Measurements from ENCODE around the gene CCDC106. TPM values are rescaled to one million over a fixed set of nuclear protein-coding genes. Genes with fewer than 3 reads are reported as not detected.

Gene CCDC106
- total RNA-seq, 2 experiments from 2014 or later = 1.7 to 1.8 TPM

DNA sequence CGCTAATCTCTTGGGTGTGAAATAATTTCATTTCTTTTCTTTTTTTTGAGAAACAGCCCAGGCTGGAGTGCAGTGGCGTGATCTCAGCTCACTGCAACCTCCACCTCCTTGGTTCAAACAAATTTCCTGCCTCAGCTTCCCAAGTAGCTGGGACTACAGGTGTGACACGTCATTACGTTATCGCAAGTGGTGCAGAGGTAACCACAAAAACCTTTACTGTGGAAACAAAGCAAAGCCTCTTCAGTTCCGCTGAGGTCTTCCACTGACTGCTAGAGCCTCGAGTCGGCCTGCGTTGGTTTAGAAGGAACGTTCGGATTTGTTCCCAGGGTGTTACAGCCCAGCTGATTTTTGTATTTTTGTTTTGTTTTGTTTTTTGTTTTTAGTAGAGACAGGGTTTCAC is 21.7 kb upstream of the CCDC106 start:
- ChIA-PET POLR2A (interaction anchor here (0.7 to 4.8 kb wide), 14 partner anchors 7 to 509 kb away, joined by 3 to 50 read pairs (median 8); partner anchors contain the start of genes FIZ1, PPP1R12C, U2AF2 and ZNF524), CTCF (interaction anchor here (1.0 to 5.4 kb wide), 6 partner anchors 13 to 122 kb away, joined by 3 to 60 read pairs (median 12); partner anchors contain the start of genes FIZ1 and ZNF865)
- Histone ChIP-seq H3K4me3 (ENCODE audit: low read length) (peak overlapping the region; percentile 17), H3K4me1 (ENCODE audit: insufficient read depth, low read length) (peaks cover 45% of the 10 kb centered on the region), H3K27ac (ENCODE audit: low read depth in 1 of 2, low read length in 2 of 2) (peak overlapping the region; percentile 63 to 64), H3K27me3 (ENCODE audit: control insufficient read depth in 1 of 2, insufficient read depth in 2 of 2, low read length in 2 of 2) (no peaks in the 10 kb centered on the region), H3K36me3 (ENCODE audit: insufficient read depth, low read length) (peaks cover 5% of the 10 kb centered on the region), H3K9me3 (ENCODE audit: control insufficient read depth in 1 of 2, insufficient read depth in 1 of 2, low read length in 2 of 2) (no peaks in the 10 kb centered on the region)
- H3K27me3 Mint-ChIP-seq = no peaks in the 10 kb centered on the region
- H3K4me1 Mint-ChIP-seq (ENCODE audit: low read depth) = peaks cover 39% of the 10 kb centered on the region
- H3K4me3 Mint-ChIP-seq = peak overlapping the region; percentile 90
- TF ChIP-seq, protein P1, sequence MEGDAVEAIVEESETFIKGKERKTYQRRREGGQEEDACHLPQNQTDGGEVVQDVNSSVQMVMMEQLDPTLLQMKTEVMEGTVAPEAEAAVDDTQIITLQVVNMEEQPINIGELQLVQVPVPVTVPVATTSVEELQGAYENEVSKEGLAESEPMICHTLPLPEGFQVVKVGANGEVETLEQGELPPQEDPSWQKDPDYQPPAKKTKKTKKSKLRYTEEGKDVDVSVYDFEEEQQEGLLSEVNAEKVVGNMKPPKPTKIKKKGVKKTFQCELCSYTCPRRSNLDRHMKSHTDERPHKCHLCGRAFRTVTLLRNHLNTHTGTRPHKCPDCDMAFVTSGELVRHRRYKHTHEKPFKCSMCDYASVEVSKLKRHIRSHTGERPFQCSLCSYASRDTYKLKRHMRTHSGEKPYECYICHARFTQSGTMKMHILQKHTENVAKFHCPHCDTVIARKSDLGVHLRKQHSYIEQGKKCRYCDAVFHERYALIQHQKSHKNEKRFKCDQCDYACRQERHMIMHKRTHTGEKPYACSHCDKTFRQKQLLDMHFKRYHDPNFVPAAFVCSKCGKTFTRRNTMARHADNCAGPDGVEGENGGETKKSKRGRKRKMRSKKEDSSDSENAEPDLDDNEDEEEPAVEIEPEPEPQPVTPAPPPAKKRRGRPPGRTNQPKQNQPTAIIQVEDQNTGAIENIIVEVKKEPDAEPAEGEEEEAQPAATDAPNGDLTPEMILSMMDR (IDR thresholded peaks at IDR 0.05) = no peak
- peaks cover 17% of the 10 kb centered on the region for H3K36me3 Mint-ChIP-seq (ENCODE audit: low read depth)
- H3K9me3 Mint-ChIP-seq = no peaks in the 10 kb centered on the region
- peak in 11 of 14 experiments; percentile 36 to 93 (median 47) for DNase-seq
- intact Hi-C loops (cut with DNase I, micrococcal nuclease) = no loop called here
- H3K27ac Mint-ChIP-seq = peak overlapping the region; percentile 92
- ATAC-seq (ENCODE audit: poor library complexity) = peak; percentile 59

DNA sequence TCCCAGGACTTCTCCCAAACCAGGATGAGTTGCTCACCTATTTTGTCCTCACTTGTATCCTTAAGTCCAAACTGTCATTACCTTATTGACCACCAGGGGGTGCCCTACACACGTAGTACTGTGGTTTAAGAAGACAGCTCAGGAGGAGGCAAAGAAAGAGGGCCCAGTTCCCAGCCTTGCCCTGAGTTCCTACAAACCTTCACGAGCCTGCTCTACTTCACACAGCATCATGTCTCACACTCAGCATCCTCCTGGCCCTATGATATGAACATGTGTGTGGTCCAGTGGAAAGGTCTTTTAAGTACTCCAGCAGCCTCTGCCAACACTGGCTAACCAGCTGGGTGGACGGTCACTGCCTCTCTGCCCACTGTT is 15.6 kb upstream of the CCDC106 start:
- Mint-ChIP-seq H3K36me3 (ENCODE audit: low read depth) (peaks cover 25% of the 10 kb centered on the region), H3K9me3 (no peaks in the 10 kb centered on the region), H3K4me1 (ENCODE audit: low read depth) (peaks cover 45% of the 10 kb centered on the region), H3K27me3 (no peaks in the 10 kb centered on the region), H3K4me3 (peak overlapping the region; percentile 83), H3K27ac (peak overlapping the region; percentile 55)
- CTCF ChIA-PET = interaction anchor here (0.6 to 4.0 kb wide), 17 partner anchors 9 to 177 kb away, joined by 3 to 48 read pairs (median 9); partner anchors contain the start of genes CCDC106, FIZ1, ZNF524 and ZNF579
- Histone ChIP-seq H3K9me3 (ENCODE audit: control insufficient read depth in 1 of 2, insufficient read depth in 1 of 2, low read length in 2 of 2) (no peaks in the 10 kb centered on the region), H3K4me1 (ENCODE audit: insufficient read depth, low read length) (peaks cover 49% of the 10 kb centered on the region), H3K27ac (ENCODE audit: low read depth in 1 of 2, low read length in 2 of 2) (no peak overlapping the region), H3K36me3 (ENCODE audit: insufficient read depth, low read length) (no peaks in the 10 kb centered on the region), H3K27me3 (ENCODE audit: control insufficient read depth in 1 of 2, insufficient read depth in 2 of 2, low read length in 2 of 2) (no peaks in the 10 kb centered on the region), H3K4me3 (ENCODE audit: low read length) (no peak overlapping the region)
- POLR2A ChIA-PET = interaction anchor here (1.0 to 3.6 kb wide), 14 partner anchors 7 to 379 kb away, joined by 3 to 46 read pairs (median 6); partner anchors contain the start of genes CCDC106, FIZ1, U2AF2 and ZNF524
- TF ChIP-seq, protein P1 (IDR thresholded peaks at IDR 0.05) = peak; percentile 65
- DNase-seq (peak; percentile 62 to 95 (median 87)), ATAC-seq (ENCODE audit: poor library complexity) (peak; percentile 43)
- intact Hi-C loops (cut with DNase I, micrococcal nuclease) = loop anchor here (1.0 to 10.0 kb wide), 7 partner anchors 8 to 490 kb away; partner anchors contain the start of genes PPP6R1 (in 2 of the 2) and UBE2S (in 1 of the 2)

DNA sequence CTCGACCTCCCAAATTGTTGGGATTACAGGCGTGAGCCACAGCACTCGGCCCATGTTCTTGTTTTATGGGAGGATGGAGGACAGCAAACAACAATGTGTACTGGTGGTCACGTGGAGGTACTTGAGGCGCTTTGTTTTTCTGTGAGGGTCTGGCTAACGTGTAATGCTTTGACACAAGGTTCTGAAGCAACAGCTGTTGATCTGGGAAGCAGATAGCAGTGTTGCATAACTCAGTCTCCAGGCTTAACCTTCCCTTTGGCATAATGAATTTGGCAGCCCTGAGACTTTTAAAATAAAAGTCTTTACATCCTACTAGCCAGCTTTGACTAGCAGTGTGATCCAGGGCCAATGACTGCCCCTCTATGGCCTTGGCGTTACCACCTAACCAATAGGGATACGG is 14.2 kb upstream of the CCDC106 start:
- H3K9me3 Mint-ChIP-seq = no peaks in the 10 kb centered on the region
- Histone ChIP-seq H3K4me1 (ENCODE audit: insufficient read depth, low read length) (peaks cover 59% of the 10 kb centered on the region), H3K9me3 (ENCODE audit: control insufficient read depth in 1 of 2, insufficient read depth in 1 of 2, low read length in 2 of 2) (no peaks in the 10 kb centered on the region), H3K27ac (ENCODE audit: low read depth in 1 of 2, low read length in 2 of 2) (no peak overlapping the region), H3K27me3 (ENCODE audit: control insufficient read depth in 1 of 2, insufficient read depth in 2 of 2, low read length in 2 of 2) (no peaks in the 10 kb centered on the region), H3K4me3 (ENCODE audit: low read length) (no peak overlapping the region), H3K36me3 (ENCODE audit: insufficient read depth, low read length) (peaks cover 3% of the 10 kb centered on the region)
- DNase-seq = peak in 1 of 14 experiments; percentile 20
- no peaks in the 10 kb centered on the region for H3K27me3 Mint-ChIP-seq
- CTCF ChIA-PET = interaction anchor here (0.5 to 4.0 kb wide), 6 partner anchors 12 to 176 kb away, joined by 3 to 48 read pairs (median 10); partner anchors contain the start of genes ZNF579 and ZNF865
- H3K27ac Mint-ChIP-seq = no peak overlapping the region
- peak overlapping the region; percentile 23 for H3K4me3 Mint-ChIP-seq
- POLR2A ChIA-PET = interaction anchor here (1.3 to 3.6 kb wide), 8 partner anchors 9 to 516 kb away, joined by 3 to 46 read pairs (median 14); partner anchors contain the start of genes CCDC106, FIZ1, PPP1R12C and U2AF2
- H3K4me1 Mint-ChIP-seq (ENCODE audit: low read depth) = peaks cover 55% of the 10 kb centered on the region
- H3K36me3 Mint-ChIP-seq (ENCODE audit: low read depth) = peaks cover 32% of the 10 kb centered on the region
- intact Hi-C loops (cut with DNase I, micrococcal nuclease) = loop anchor here (2.0 to 10.0 kb wide), 7 partner anchors 41 to 492 kb away; partner anchors contain the start of genes PPP6R1 (in 2 of the 2), EPN1 (in 1 of the 2), UBE2S (in 1 of the 2) and ZNF579 (in 1 of the 2)
- no peak for ATAC-seq (ENCODE audit: poor library complexity)
- TF ChIP-seq, protein P1 (IDR thresholded peaks at IDR 0.05) = no peak
